Muscle of arm (tissue), 12 donors: ENCODE measurements around the gene ARPC5. TPM values are rescaled to one million over a fixed set of nuclear protein-coding genes. Genes with fewer than 3 reads are reported as not detected.
"Not testable (repeated sequence)": the region's sequence is repeated elsewhere in the genome, so short reads cannot be mapped to it uniquely, and the experiment has no call there.

Experiments
- DNase-seq: peaks from one replicate; pipeline ENCODE4 v3.0.0-alpha.2; 2013
- polyA plus RNA-seq, 12 donors: library from polyadenylated mRNA; unstranded; fragments of 120-200 nt; gene quantifications; one replicate each; pipeline ENCODE4 v1.2.1, GENCODE V29; 2013; ENCODE audit not compliant: insufficient read length in 12 of 12

The ARPC5 gene
- polyA plus RNA-seq, 12 donors, result 73.7 to 139 (median 93.4) TPM; not detected in 1

DNA sequence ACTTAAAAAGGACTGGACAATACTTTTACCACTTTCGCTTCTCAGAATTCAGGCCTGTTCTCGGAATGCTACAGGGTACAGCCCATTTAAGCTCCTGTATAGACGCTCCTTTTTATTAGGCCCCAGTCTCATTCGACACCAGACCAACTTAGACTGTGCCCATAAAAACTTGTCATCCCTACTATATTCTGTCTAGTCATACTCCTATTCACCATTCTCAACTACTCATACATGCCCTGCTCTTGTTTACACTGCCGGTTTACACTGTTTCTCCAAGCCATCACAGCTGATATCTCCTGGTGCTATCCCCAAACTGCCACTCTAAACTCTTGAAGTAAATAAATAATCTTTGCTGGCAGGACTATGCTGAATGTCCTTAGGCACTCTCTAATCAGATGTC, 17.4 kb downstream of the ARPC5 start:
- DNase-seq, result not testable (repeated sequence)

DNA sequence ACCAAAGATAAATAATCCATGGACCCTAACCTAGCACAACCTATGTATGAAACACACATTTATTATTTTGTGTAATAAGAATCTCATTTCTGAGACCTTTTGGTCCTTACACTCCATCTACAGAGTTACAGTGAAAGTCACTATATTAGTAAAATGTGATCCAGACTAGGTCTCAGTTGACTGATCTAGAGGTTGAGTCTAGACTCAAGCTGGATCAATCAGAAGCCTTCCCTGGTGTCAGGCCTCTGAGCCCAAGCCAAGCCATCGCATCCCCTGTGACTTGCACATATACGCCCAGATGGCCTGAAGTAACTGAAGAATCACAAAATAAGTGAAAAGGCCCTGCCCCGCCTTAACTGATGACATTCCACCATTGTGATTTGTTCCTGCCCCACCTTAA, 22.6 kb downstream of the ARPC5 start:
- not testable (repeated sequence) for DNase-seq

DNA sequence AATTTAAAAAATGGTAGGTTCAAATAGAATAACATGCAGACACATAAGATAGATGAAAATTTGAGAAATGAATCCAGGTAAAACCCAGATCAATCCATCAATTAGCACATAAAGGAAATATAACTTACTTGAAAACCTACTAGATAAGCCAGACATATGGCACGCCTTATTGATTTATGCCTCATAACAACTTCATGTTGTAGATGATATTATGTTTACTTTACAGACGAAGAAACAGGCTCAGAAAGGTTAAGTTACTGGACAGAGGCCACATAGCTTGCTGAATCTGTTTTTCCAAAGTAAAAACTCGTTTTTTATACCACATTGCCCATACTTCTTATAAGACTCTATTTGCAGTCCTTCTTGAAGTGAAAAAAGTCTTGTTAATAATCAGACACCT, 23.2 kb downstream of the ARPC5 start:
- DNase-seq, result no peak

GRCh38 chr1:183611021-183611420, 24.6 kb downstream of the ARPC5 start:
- DNase-seq, result no peak

DNA sequence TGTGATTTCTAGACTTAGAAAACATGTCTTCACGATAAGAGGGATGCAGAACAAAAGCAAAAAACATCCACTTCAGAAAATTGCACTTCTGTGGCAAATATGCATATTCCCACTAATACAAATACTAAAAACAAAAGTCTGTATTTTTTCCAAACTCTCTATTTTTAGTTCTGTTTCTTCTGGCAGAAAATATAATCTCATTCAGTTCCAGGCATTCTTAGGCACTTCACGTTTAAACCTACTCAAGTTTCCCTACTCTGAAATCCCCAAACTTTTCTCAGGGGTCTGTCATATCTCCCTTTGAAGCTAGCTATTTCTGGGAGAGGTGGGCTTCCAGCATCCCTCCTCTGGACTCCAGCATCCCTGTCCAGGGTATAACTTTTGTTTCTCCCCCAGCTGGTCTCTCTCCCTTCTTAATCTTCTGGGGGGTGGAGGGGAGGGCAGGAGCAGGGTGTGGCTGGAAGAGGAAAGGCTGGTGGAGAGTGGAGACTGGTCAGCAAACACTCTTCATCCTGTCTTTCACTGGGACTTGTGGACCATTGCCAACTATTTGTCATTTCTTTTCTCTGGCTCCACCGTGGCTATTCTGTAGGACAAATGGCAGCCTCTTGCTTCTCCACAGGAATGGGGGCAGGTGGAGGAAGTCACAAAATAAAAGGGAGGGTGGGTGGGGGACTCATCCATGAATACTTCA, 25.7 kb downstream of the ARPC5 start:
- DNase-seq, result no peak

DNA sequence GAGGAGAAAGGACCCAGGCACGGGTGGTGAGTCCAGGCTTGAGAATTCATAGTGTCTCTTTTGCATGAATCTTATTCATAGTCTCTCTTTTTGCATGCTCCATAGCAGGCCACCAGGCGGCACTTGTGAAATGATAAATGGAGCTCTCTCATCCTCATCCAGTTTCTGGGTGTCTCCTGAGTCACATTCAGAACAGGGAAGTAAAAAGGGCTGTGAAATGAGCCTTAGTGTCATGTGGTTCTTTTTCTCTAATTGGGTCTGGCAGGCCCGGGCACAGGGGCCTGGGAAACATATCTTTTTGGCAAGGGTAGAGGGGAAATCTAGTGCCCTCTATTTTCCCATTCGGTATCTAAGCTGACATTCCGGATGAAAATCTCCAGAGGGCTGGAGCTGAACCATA, 26.3 kb downstream of the ARPC5 start:
- DNase-seq, result peak; percentile 51

GRCh38 chr1:183607322-183607980, 28.1 kb downstream of the ARPC5 start:
- DNase-seq, result no peak

GRCh38 chr1:183605904-183606303, 29.7 kb downstream of the ARPC5 start:
- DNase-seq, result no peak

- no peak for DNase-seq
Observed at GRCh38 chr1:183604815-183605214, 30.8 kb downstream of the ARPC5 start.

DNA sequence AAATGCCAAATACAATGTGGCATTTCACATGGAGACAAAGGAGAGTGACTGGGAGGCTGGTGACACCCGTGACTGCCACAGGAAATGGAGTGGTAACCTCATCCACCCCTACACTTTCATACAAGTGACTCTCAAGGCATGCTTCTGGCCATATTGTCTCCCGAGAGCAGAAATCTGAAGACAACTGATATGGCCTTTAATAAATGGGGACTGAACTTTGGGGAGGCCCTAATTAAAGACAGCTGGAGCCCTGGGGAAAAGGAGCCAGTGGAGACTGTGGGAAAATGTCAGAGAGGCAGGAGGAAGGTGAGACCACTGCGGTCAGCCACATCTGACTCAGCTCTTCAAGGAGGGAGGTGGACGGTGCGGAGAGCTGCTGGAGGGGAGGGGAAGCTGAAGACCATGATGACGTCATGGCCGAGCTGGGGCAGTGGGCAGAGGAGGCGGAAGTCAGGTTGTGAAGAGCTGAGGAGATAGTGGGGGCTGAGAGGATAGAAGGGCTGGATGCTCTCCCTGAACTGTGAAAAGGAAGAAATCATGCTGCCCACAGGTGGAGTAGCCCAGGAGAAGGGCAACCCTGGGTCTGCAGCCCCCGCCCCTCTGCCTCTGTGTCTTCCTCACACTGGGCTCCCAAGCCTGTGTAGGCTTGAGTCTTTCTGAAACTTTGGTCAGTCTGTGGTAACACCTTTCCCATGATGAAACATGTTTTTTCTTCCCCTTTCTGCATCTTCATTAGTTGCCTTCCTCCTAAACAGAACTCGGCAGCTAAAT, 31.4 kb downstream of the ARPC5 start:
- DNase-seq, result no peak

GRCh38 chr1:183602510-183602909, 33.1 kb downstream of the ARPC5 start:
- no peak for DNase-seq

DNA sequence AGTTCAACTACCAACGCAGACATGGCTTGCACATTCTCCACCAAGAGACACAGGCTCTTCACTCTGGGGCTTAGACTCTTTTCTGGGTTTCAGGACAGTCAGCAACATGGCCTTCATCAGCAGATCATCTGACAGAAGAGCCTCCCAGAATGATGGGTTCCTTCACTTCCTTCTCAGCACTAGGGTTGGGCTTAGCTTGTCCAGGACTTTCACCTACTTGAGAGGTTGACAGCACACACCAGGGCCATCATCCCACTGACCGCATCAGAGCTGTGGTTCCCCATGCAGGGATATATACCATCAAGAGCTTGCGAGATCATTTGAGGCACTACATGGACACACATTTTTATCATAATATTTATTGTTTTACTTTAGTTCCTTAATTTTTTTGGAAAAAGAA, 34.9 kb downstream of the ARPC5 start:
- DNase-seq, result no peak

GRCh38 chr1:183600136-183600535, 35.4 kb downstream of the ARPC5 start:
- DNase-seq, result no peak

DNA sequence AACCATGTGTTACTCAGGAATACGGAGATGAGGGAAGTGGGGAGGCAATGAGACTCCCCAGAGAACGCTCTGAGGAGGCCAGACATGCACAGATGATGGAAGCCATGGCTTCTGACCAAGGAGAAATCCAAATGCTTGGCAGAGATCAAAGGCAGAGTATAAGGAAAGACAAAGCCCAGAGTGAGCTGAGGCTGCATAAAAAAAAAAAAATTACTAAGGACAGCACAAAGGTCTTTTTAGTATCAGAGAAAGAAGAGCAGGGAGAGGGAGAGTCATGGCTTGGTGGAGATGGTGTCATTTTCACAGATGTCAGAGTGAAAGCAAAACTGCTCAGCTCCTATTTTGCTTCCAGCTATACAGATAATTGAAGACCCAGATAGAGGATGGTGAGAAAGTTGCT, 37.2 kb downstream of the ARPC5 start:
- no peak for DNase-seq

- no peak for DNase-seq
Observed at GRCh38 chr1:183597656-183598347, 37.8 kb downstream of the ARPC5 start.

- no peak for DNase-seq
Observed at GRCh38 chr1:183596500-183596899, 39.1 kb downstream of the ARPC5 start.

GRCh38 chr1:183595537-183595936, 40.0 kb downstream of the ARPC5 start:
- no peak for DNase-seq

GRCh38 chr1:183593356-183593755, 42.2 kb downstream of the ARPC5 start:
- DNase-seq, result no peak

DNA sequence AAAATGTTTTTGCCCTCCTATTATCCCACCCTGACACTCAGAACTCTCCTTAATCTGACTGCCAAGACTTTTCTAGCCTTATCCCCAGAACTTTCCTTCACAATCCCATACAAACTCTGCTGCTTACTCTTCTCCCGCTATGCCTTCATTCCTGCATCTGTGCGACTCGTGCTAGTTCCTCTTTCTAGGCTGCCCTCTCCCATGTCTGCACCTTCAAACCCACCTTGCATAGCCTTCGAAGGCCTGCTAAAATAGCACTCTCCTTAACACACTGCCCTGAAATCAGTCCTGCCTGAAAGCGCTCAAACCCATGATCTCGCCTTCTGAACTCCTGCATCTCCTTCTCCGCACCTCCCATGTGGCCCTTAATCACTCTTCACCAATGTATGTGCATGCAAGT, 42.9 kb downstream of the ARPC5 start:
- no peak for DNase-seq

- DNase-seq, result no peak
Observed at GRCh38 chr1:183590244-183591191, 45.1 kb downstream of the ARPC5 start, which contains the start of gene NCF2. Gene NCF2 (minus strand): TSS chr1:183590459. CDS start chr1:183590329, 130 bp downstream.

DNA sequence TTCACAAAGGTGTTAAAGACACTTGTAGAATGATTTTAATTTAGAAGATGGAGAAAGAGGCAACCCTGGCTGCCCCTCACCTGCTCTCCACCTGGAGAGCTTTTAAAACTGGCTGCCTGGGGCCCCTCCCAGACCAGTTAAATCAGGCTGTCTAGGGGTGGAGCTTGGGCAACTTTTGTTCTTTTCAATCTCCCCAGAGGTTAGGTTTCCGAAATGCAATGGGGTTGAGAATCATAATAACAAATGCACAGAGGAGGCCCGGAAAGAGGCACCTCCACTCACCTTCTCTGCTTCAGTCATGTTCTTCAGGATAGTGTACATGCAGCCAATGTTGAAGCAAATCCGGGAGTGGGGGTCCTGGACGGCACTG, 45.7 kb downstream of the ARPC5 start:
- no peak for DNase-seq
